IPS DF 4.7 (cell line): Measurements from ENCODE around the gene ATP1B3.
"Not testable (repeated sequence)": the region's sequence is repeated elsewhere in the genome, so short reads cannot be mapped to it uniquely, and the experiment has no call there.

Experiments
- DNase-seq: peaks from one replicate; pipeline ENCODE4 v3.0.0-alpha.2; 2013; ENCODE audit warnings: low spot score; ENCODE audit errors: extremely low read depth

ATP1B3 gene

GRCh38 chr3:141860086-141860669 is 16.3 kb upstream of the ATP1B3 start:
- no peak for DNase-seq

DNA sequence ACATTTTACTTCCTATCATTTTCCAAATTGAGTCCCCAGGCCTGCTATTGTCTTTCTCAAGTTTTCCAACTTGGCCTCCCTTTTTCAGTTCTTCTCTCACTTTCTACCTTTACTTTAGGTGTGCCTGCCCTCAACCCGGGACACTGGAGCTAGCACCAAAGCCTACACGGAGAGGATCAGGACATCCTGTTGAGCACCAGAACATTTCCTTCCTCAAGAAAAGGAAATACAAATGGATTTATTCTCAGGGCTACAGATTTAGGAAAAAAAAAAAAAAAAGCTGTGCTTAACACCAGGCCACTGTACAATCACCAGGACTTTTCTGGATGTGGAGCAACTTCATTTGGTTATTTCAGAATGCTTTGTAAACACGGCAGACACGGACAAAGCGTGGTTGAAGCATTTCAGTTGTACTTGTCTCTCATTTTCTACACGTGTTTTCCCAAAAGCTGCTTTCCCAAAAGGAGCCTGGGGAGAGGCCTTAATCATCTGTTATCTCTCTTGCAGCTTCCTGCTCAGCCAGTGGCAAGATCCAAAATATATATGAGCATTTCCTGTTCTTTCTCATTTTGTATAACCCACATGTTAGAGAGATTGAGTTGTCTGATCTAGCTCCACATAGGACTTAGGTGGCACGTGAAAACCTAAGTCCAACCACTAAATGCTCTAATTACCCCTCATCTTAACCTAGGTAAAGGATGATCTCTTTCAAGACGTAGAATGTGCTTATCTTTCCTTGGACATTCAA is 15.5 kb upstream of the ATP1B3 start:
- no peak for DNase-seq

DNA sequence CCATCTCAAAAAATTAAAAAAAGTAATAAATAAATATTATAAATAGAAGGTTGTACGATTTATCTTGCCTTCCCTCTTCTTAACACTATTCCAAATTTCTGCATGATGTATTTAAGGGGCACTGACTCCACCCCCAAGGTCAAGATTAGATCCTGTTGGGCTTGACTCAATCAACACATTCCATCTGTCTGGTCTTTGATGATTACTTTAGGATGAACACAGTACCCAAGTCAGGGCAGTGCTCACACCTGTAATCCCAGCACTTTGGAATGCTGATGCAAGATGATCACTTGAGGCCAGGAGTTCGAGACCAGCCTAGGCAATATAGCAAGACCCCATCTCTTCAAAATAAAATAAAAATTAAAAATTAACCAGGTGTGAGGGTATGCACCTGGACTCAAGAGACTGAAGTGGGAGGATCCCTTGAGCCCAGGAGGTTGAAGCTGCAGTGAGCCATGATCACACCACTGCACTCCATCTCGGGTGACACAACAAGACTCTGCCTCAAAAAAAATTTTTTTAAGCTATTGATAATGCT is 14.1 kb upstream of the ATP1B3 start:
- no peak for DNase-seq

DNA sequence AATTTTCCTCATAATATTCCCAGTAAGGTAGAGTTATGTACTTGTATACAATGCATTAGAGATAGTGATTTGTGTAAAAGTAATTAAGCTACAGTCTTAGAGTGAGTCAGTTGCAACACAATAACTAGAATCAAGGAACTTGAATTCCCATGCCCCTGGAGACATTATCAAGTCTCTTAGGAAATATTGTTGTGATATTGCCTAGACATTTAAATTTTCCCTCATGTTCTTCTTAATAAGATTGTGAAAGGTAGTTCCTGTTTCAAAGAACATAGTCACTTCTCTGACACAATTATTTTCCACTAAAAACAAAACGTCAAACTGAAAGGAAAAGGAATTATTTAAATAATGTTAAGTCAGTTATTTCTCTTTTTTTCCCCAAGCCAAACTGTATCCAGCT is 13.0 kb upstream of the ATP1B3 start:
- DNase-seq = no peak

- no peak for DNase-seq
Measured at GRCh38 chr3:141864281-141864970, 12.0 kb upstream of the ATP1B3 start.

DNA sequence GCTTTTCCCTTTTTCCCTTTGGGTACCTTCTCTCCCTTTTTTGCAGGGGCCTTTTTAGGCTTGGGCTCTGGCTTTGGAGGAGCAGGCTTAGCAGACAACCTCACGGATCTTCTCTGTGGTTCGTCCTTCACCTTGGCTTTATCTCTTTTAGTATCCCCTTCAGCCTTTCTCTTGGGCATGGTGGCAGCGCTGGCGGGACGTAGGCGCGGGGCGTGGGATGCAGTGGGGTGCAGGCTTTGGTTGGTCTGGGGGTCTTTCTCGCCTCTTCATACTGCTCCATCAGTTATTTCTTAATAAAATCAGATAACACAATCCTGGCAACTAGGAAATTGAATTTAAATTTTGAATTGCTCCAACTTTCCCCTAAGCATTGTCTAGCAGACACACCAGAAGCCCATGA is 11.3 kb upstream of the ATP1B3 start:
- DNase-seq = no peak

- DNase-seq = no peak
Measured at GRCh38 chr3:141870091-141870687, 6.3 kb upstream of the ATP1B3 start.

DNA sequence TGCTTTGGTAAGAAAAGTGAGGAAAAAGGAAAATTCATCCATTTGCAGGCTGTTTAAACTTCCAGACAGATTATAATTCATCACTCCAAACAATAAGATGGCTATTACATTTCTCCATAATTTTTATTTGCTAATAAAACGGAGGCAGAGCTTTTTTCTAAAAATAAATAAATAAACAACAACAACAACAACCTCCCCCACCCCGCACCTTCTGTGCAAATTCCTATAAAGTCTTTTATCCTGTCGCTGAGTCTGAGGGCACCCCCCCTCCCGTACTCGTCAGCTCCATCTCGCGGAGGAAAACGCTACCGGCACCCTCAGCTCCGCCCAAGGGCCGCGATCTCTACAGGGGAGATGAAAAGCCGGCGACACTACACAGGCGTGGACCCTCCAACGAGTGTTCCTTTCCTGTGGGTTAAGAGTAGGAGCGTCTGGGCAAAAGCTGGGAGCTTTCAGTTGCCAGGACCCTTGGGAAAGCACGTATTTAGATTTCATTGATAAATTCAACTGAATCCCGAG is 1.0 kb upstream of the ATP1B3 start:
- DNase-seq = peak; percentile 38

- DNase-seq = no peak
Measured at GRCh38 chr3:141875893-141876380, 506 bp upstream of the ATP1B3 start.

DNA sequence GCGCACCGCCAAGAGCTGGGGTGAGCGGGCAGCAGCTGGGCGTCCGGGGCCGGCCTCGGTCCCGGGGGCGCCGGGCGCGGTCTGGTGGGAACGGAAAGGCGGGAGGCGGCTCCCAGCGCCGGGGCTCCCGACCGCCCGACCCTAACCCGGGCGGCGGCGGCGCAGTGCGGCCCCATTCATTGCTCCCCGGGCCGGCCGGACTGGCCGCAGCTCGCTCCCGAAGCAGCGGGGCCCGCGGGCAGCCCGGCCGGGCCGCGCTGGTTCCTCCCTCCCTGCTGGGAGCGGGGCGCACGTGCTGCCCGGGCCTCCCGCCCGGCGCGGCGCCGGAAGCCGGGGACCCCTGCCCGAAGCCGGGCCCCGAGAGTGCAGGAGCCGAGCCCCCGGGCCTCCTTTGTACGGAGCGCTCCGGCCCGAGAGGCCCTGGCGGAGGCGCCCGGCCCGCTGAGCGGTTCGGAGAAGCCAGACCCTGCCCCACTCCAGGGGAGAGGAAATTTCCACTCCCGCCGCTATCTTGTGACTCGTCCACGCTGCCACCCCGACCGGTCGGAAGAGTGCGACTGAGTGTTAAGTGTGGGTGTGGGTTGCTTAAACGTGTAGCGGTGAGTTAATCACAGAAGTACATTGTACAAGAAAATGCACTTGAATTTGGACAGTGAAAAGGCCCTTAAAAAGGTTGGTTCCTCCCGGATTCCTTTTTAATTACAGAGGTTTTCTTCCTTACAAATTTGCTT is 613 bp downstream of the ATP1B3 start:
- DNase-seq = no peak

GRCh38 chr3:141877911-141878310 is 1.5 kb downstream of the ATP1B3 start:
- no peak for DNase-seq

DNA sequence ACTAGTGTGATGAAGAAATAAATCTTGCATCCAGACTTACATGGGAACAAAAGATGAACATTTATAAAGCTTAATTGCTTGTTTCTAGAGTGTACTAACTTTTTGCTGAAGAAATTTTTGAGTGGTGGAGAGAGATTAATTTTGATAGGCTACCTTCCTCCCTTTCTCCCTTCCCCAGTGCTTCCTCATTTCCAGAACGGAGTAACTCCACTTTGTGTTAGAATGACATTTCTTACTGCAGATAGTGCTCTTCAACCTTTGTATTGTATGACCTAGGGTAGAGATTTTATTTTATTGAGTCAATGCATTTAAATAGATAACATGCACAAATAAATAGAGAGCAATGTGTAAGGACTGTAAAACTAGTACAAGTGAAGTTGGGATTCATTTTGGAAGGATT is 1.9 kb downstream of the ATP1B3 start:
- DNase-seq = no peak

- no peak for DNase-seq
Measured at GRCh38 chr3:141878817-141879216, 2.4 kb downstream of the ATP1B3 start.

DNA sequence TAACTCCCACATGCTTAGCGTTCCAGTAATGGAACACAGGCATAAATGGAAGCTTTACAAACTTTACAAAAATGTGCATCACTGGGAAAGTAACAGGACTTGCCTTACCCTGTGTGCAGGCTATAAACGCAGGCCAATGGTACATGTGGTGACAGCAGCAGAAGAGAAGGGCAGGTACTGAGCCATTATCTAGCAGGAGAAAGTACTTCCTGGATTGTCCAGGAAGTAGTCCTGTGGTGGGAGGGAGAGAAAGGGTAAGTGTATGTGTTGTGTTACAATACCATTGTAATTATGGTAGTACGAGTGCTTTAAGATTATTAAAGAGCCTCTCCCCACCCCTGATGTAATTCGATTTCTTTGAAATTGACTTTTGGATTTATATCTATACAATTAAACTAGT is 5.3 kb downstream of the ATP1B3 start:
- DNase-seq = no peak

- DNase-seq = no peak
Measured at GRCh38 chr3:141887051-141887450, 10.6 kb downstream of the ATP1B3 start.

DNA sequence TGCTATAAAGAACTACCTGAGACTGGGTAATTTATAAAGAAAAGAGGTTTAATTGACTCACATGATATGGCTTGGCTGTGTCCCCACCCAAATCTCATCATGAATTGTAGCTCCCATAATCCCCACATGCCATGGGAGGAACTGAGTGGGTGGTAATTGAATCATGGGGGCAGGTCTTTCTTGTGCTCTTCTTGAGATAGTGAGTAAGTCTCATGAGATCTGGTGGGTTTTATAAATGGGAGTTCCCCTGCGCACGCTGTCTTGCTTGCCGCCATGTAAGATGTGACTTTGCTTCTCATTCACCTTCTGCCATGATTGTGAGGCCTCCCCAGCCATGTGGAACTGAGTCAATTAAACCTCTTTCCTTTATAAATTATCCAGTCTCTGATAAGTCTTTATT is 12.1 kb downstream of the ATP1B3 start:
- DNase-seq = not testable (repeated sequence)

DNA sequence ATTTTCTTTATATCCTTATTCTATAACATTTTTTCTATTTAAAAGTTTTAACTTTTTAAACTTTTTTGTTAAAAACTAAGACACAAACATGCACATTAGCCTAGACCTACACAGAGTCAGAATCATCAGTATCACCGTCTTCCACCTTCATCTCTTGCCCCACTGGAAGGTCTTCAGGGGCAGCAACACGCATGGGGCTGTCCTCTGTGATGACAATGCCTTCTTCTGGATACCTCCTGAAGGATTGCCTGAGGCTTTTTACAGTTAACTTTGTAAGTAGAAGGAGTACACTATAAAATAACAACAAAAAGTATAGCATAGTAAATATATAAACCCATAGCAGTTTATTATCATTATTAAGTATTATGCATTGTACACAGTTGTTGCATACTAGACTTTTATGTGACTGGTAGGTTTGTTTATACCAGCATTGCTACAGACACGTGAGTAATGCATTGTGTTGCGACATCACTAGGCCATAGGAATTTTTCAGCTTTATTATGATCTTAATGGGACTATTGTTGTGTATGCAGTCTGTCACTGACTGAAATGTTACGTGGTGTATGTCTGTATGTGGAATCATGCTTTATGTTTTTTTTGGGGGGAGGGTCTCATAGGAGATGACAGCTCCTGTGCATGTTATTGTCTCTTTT is 18.2 kb downstream of the ATP1B3 start:
- no peak for DNase-seq

GRCh38 chr3:141895731-141896130 is 19.3 kb downstream of the ATP1B3 start:
- DNase-seq = no peak

DNA sequence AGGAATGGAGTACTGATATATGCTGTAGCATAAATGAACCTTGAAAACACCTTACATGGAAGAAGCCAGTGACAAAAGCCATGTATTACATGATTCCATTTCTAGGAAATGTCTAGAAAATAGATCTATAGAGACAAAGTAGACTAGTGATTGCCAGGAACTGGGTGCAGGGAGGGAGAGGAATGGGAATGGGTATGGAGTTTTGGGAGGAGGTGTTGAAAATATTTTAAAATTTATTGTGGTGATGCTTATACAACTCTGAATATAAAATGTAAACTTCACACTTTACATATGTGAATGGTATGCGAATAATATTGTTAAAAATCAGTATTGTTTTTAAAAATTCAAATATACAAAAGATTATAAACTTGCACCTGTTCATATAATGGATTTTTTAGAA is 22.5 kb downstream of the ATP1B3 start:
- no peak for DNase-seq

DNA sequence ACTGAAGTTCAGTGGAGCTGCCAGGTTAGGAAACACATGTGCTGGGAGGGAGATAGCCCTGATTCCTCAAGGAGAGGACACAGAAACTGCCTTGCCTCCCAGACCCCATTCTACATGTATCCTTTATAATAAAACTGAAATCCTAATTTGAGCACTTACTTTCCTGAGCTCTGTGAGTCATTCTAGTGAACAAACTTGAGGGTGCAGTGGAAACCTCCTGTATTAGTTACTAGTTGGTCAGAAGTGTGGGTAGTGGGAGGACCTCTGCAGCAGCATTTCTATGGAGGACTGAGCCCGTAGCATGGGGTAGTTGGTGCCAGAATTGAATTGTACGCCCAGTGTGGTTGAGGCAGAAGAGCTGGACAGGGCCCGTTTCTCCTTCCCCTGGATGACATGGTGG is 23.9 kb downstream of the ATP1B3 start:
- DNase-seq = no peak
